Osteoblast (primary cell): Measurements from ENCODE around the gene PODXL2. TPM values are rescaled to one million over a fixed set of nuclear protein-coding genes. Genes with fewer than 3 reads are reported as not detected.

Experiments used
- DNase-seq: peaks from one replicate; pipeline ENCODE4 v3.0.0; 2011; ENCODE audit warnings: low spot score, mixed read lengths; ENCODE audit not compliant: insufficient read length; ENCODE audit errors: missing footprints
- H2AFZ ChIP-seq: 2 replicates; pipeline ENCODE4 v1.6.0; 2011; ENCODE audit warnings: mild to moderate bottlenecking, low read length
- H3K27ac ChIP-seq: 2 replicates; pipeline ENCODE4 v1.5.1; 2011; ENCODE audit warnings: mild to moderate bottlenecking, low read depth, low read length, moderate library complexity
- H3K27me3 ChIP-seq: 2 replicates; pipeline ENCODE4 v1.6.0; 2012; ENCODE audit warnings: mild to moderate bottlenecking, control low read depth, inconsistent platforms, low read length, moderate library complexity; ENCODE audit not compliant: insufficient read depth
- H3K36me3 ChIP-seq: 2 replicates; pipeline ENCODE4 v1.5.1; 2011; ENCODE audit warnings: mild to moderate bottlenecking, low read length, control low read depth, moderate library complexity; ENCODE audit not compliant: insufficient read depth
- H3K4me1 ChIP-seq: 2 replicates; pipeline ENCODE4 v1.5.1; 2011; ENCODE audit warnings: mild to moderate bottlenecking, low read length, control low read depth, moderate library complexity; ENCODE audit not compliant: insufficient read depth
- H3K4me2 ChIP-seq: 2 replicates; pipeline ENCODE4 v1.6.0; 2011; ENCODE audit warnings: mild to moderate bottlenecking, low read length; ENCODE audit not compliant: insufficient read depth
- H3K4me3 ChIP-seq: fragments of 200-600 bp; sonication (generic); 3 replicates; pipeline ENCODE4 v1.5.1; 2012; ENCODE audit warnings: mild to moderate bottlenecking, low read length, inconsistent platforms; ENCODE audit not compliant: insufficient read depth
- H3K79me2 ChIP-seq: 2 replicates; pipeline ENCODE4 v1.6.0; 2012; ENCODE audit warnings: mild to moderate bottlenecking, low read length, control low read depth, inconsistent platforms; ENCODE audit not compliant: insufficient read depth
- H3K9me3 ChIP-seq: 2 replicates; pipeline ENCODE4 v1.5.1; 2011; ENCODE audit warnings: low read depth, low read length, control low read depth
- H4K20me1 ChIP-seq: 2 replicates; pipeline ENCODE4 v1.6.0; 2012; ENCODE audit warnings: mild to moderate bottlenecking, low read length, control low read depth; ENCODE audit not compliant: insufficient read depth
- total RNA-seq: library from RNA; depleted of rRNA; stranded (reverse); fragments of >200 nt; gene quantifications from 2 replicates; pipeline ENCODE4 v1.2.3, GENCODE V29; 2012
- TF ChIP-seq, protein P1 (sequence below): IDR thresholded peaks from 2 replicates; pipeline ENCODE4 v1.5.1; 2011; ENCODE audit warnings: mild to moderate bottlenecking, low read depth, low read length, moderate library complexity; ENCODE audit errors: extremely low read depth

The PODXL2 gene
- total RNA-seq, 1 donor = 0.36 TPM

- H3K4me3 ChIP-seq = no peak overlapping the region
- DNase-seq = no peak
- TF ChIP-seq, protein P1, sequence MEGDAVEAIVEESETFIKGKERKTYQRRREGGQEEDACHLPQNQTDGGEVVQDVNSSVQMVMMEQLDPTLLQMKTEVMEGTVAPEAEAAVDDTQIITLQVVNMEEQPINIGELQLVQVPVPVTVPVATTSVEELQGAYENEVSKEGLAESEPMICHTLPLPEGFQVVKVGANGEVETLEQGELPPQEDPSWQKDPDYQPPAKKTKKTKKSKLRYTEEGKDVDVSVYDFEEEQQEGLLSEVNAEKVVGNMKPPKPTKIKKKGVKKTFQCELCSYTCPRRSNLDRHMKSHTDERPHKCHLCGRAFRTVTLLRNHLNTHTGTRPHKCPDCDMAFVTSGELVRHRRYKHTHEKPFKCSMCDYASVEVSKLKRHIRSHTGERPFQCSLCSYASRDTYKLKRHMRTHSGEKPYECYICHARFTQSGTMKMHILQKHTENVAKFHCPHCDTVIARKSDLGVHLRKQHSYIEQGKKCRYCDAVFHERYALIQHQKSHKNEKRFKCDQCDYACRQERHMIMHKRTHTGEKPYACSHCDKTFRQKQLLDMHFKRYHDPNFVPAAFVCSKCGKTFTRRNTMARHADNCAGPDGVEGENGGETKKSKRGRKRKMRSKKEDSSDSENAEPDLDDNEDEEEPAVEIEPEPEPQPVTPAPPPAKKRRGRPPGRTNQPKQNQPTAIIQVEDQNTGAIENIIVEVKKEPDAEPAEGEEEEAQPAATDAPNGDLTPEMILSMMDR = no peak
- no peaks in the 10 kb centered on the region for H3K27me3 ChIP-seq
- no peak overlapping the region for H3K4me2 ChIP-seq
- H2AFZ ChIP-seq = no peak overlapping the region
- H3K27ac ChIP-seq = no peak overlapping the region
- H3K9me3 ChIP-seq = no peaks in the 10 kb centered on the region
- no peaks in the 10 kb centered on the region for H3K79me2 ChIP-seq
- no peaks in the 10 kb centered on the region for H4K20me1 ChIP-seq
- H3K36me3 ChIP-seq = no peaks in the 10 kb centered on the region
- H3K4me1 ChIP-seq = no peaks in the 10 kb centered on the region
Observed at GRCh38 chr3:127682561-127682960, 53.6 kb downstream of the PODXL2 start.

- no peaks in the 10 kb centered on the region for H3K79me2 ChIP-seq
- no peak overlapping the region for H2AFZ ChIP-seq
- peaks cover 18% of the 10 kb centered on the region for H3K4me1 ChIP-seq
- H3K36me3 ChIP-seq = no peaks in the 10 kb centered on the region
- no peaks in the 10 kb centered on the region for H3K27me3 ChIP-seq
- no peak overlapping the region for H3K4me2 ChIP-seq
- no peak overlapping the region for H3K27ac ChIP-seq
- no peak overlapping the region for H3K4me3 ChIP-seq
- TF ChIP-seq, protein P1 = no peak
- H4K20me1 ChIP-seq = no peaks in the 10 kb centered on the region
- no peaks in the 10 kb centered on the region for H3K9me3 ChIP-seq
- peak; percentile 44 for DNase-seq
Observed at GRCh38 chr3:127684871-127685707, 56.1 kb downstream of the PODXL2 start.

GRCh38 chr3:127685708-127686511 is 56.9 kb downstream of the PODXL2 start:
- Histone ChIP-seq H4K20me1 (no peaks in the 10 kb centered on the region), H3K4me2 (no peak overlapping the region), H3K4me1 (peaks cover 25% of the 10 kb centered on the region), H3K4me3 (no peak overlapping the region), H3K27me3 (no peaks in the 10 kb centered on the region), H3K27ac (no peak overlapping the region), H3K9me3 (no peaks in the 10 kb centered on the region), H3K36me3 (no peaks in the 10 kb centered on the region), H2AFZ (no peak overlapping the region), H3K79me2 (no peaks in the 10 kb centered on the region)
- no peak for DNase-seq
- TF ChIP-seq, protein P1 = no peak

- H2AFZ ChIP-seq = no peak overlapping the region
- H3K4me1 ChIP-seq = peaks cover 25% of the 10 kb centered on the region
- TF ChIP-seq, protein P1 = no peak
- no peak overlapping the region for H3K4me2 ChIP-seq
- H3K27me3 ChIP-seq = no peaks in the 10 kb centered on the region
- no peak overlapping the region for H3K4me3 ChIP-seq
- H3K9me3 ChIP-seq = no peaks in the 10 kb centered on the region
- H3K79me2 ChIP-seq = no peaks in the 10 kb centered on the region
- H4K20me1 ChIP-seq = no peaks in the 10 kb centered on the region
- no peak overlapping the region for H3K27ac ChIP-seq
- no peak for DNase-seq
- no peaks in the 10 kb centered on the region for H3K36me3 ChIP-seq
Observed at GRCh38 chr3:127686512-127686894, 57.5 kb downstream of the PODXL2 start.
